Measurements from ENCODE around the gene SSH2. TPM values are rescaled to one million over a fixed set of nuclear protein-coding genes. Genes with fewer than 3 reads are reported as not detected.
"Not testable (repeated sequence)": the region's sequence is repeated elsewhere in the genome, so short reads cannot be mapped to it uniquely, and the experiment has no call there.

The SSH2 gene
- total RNA-seq, 1 donor from 2014 or later, result 72.0 TPM

GRCh38 chr17:29881256-29881655, 48.8 kb downstream of the SSH2 start:
- Histone ChIP-seq H3K4me1 (no peaks in the 10 kb centered on the region), H3K9me3 (no peaks in the 10 kb centered on the region), H3K27me3 (no peaks in the 10 kb centered on the region), H3K27ac (no peak overlapping the region), H3K4me3 (no peak overlapping the region), H3K36me3 (no peaks in the 10 kb centered on the region)
- no peak for ATAC-seq
- no peak for TF ChIP-seq CTCF (IDR thresholded peaks at IDR 0.05)
- no peak for DNase-seq
- intact Hi-C loops (cut with DNase I), result no loop called here

- ATAC-seq, result no peak
- no peaks in the 10 kb centered on the region for H3K4me1 ChIP-seq
- no peak overlapping the region for H3K27ac ChIP-seq
- H3K9me3 ChIP-seq, result no peaks in the 10 kb centered on the region
- no peak for TF ChIP-seq CTCF (IDR thresholded peaks at IDR 0.05)
- no peak for DNase-seq
- H3K27me3 ChIP-seq, result no peaks in the 10 kb centered on the region
- no peak overlapping the region for H3K4me3 ChIP-seq
- H3K36me3 ChIP-seq, result no peaks in the 10 kb centered on the region
- intact Hi-C loops (cut with DNase I), result no loop called here
These were observed 50.0 kb downstream of the SSH2 start for GRCh38 chr17:29880031-29880430.

GRCh38 chr17:29874931-29875596, 55.0 kb downstream of the SSH2 start:
- H3K9me3 ChIP-seq, result no peaks in the 10 kb centered on the region
- no peak overlapping the region for H3K27ac ChIP-seq
- no peak for TF ChIP-seq CTCF (IDR thresholded peaks at IDR 0.05)
- no peaks in the 10 kb centered on the region for H3K27me3 ChIP-seq
- peaks cover 11% of the 10 kb centered on the region for H3K4me1 ChIP-seq
- ATAC-seq (no peak), DNase-seq (no peak)
- no peak overlapping the region for H3K4me3 ChIP-seq
- intact Hi-C loops (cut with DNase I), result no loop called here
- H3K36me3 ChIP-seq, result no peaks in the 10 kb centered on the region

- intact Hi-C loops (cut with DNase I); H3K9me3 ChIP-seq; ATAC-seq; H3K27me3 ChIP-seq; DNase-seq; H3K27ac ChIP-seq; H3K36me3 ChIP-seq; H3K4me3 ChIP-seq: not testable (repeated sequence)
- H3K4me1 ChIP-seq, result peaks cover 11% of the 10 kb centered on the region
These were observed 55.7 kb downstream of the SSH2 start for GRCh38 chr17:29874358-29874757.

- no peak overlapping the region for H3K27ac ChIP-seq
- no peak overlapping the region for H3K4me3 ChIP-seq
- DNase-seq, result no peak
- no peak for TF ChIP-seq CTCF (IDR thresholded peaks at IDR 0.05)
- H3K27me3 ChIP-seq, result no peaks in the 10 kb centered on the region
- peaks cover 11% of the 10 kb centered on the region for H3K4me1 ChIP-seq
- H3K9me3 ChIP-seq, result no peaks in the 10 kb centered on the region
- H3K36me3 ChIP-seq, result no peaks in the 10 kb centered on the region
- intact Hi-C loops (cut with DNase I), result no loop called here
- ATAC-seq, result no peak
These were observed 56.6 kb downstream of the SSH2 start for GRCh38 chr17:29873476-29873875.

- Histone ChIP-seq H3K36me3 (no peaks in the 10 kb centered on the region), H3K4me3 (no peak overlapping the region), H3K4me1 (peaks cover 18% of the 10 kb centered on the region), H3K27me3 (no peaks in the 10 kb centered on the region), H3K27ac (no peak overlapping the region), H3K9me3 (no peaks in the 10 kb centered on the region)
- ATAC-seq (no peak), DNase-seq (no peak)
- TF ChIP-seq CTCF (IDR thresholded peaks at IDR 0.05), result no peak
- intact Hi-C loops (cut with DNase I), result no loop called here
These were observed 59.1 kb downstream of the SSH2 start for GRCh38 chr17:29870836-29871465.
